HG03103 (cell line): Measurements from ENCODE around the gene RAB9A.

Experiments used
- ATAC-seq: cut with Tn5 transposase; IDR thresholded peaks from one replicate; pipeline ENCODE4 v1.9.1; 2021; ENCODE audit warnings: low read depth; ENCODE audit not compliant: unreplicated experiment

Gene RAB9A

GRCh38 chrX:13741695-13742094, 52.8 kb downstream of the RAB9A start:
- no peak for ATAC-seq

- peak; percentile 79 for ATAC-seq
Measured at GRCh38 chrX:13742397-13743176, 53.7 kb downstream of the RAB9A start.

- no peak for ATAC-seq
Measured at GRCh38 chrX:13747836-13748235, 58.9 kb downstream of the RAB9A start.

- ATAC-seq, result no peak
Measured at GRCh38 chrX:13748486-13748885, 59.6 kb downstream of the RAB9A start.

GRCh38 chrX:13750204-13750603, 61.3 kb downstream of the RAB9A start:
- no peak for ATAC-seq

- ATAC-seq, result no peak
Measured at GRCh38 chrX:13750812-13751211, 61.9 kb downstream of the RAB9A start.

GRCh38 chrX:13752141-13752540, 63.2 kb downstream of the RAB9A start:
- no peak for ATAC-seq

GRCh38 chrX:13752646-13753045, 63.7 kb downstream of the RAB9A start:
- peak; percentile 58 for ATAC-seq

GRCh38 chrX:13754765-13755164, 65.8 kb downstream of the RAB9A start:
- no peak for ATAC-seq

- ATAC-seq, result no peak
Measured at GRCh38 chrX:13755254-13755653, 66.3 kb downstream of the RAB9A start.

GRCh38 chrX:13756381-13756780, 67.5 kb downstream of the RAB9A start:
- no peak for ATAC-seq

GRCh38 chrX:13759152-13759718, 70.3 kb downstream of the RAB9A start:
- peak; percentile 47 for ATAC-seq
